Fibroblast of upper back skin (primary cell): Measurements from ENCODE around the gene LIN37.
"Not testable (repeated sequence)": the region's sequence is repeated elsewhere in the genome, so short reads cannot be mapped to it uniquely, and the experiment has no call there.

ENCODE experiments used
- DNase-seq: peaks from one replicate; pipeline ENCODE4 v3.0.0-alpha.2; 2013

The LIN37 gene

DNA sequence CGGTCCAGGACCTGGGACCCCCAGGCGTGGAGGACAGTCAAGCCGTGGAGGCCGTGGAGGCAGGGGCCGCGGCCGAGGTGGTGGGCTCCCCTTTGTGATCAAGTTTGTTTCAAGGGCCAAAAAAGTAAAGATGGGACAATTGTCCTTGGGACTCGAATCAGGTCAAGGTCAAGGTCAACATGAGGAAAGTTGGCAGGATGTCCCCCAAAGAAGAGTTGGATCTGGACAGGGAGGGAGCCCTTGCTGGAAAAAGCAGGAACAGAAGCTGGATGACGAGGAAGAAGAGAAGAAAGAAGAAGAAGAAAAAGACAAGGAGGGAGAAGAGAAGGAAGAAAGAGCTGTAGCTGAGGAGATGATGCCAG lies 28.2 kb upstream of the LIN37 start:
- no peak for DNase-seq

DNA sequence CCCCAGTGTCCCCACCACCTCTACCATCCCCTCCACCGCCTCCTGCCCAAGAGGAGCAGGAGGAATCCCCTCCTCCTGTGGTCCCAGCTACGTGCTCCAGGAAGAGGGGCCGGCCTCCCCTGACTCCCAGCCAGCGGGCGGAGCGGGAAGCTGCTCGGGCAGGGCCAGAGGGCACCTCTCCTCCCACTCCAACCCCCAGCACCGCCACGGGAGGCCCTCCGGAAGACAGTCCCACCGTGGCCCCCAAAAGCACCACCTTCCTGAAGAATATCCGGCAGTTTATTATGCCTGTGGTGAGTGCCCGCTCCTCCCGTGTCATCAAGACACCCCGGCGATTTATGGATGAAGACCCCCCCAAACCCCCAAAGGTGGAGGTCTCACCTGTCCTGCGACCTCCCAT lies 27.7 kb upstream of the LIN37 start:
- DNase-seq = no peak

DNA sequence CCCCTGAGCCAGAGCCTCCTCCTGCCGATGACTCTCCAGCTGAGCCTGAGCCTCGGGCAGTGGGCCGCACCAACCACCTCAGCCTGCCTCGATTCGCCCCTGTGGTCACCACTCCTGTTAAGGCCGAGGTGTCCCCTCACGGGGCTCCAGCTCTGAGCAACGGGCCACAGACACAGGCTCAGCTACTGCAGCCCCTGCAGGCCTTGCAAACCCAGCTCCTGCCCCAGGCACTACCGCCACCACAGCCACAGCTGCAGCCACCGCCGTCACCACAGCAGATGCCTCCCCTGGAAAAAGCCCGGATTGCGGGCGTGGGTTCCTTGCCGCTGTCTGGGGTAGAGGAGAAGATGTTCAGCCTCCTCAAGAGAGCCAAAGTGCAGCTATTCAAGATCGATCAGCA lies 27.0 kb upstream of the LIN37 start:
- no peak for DNase-seq

DNA sequence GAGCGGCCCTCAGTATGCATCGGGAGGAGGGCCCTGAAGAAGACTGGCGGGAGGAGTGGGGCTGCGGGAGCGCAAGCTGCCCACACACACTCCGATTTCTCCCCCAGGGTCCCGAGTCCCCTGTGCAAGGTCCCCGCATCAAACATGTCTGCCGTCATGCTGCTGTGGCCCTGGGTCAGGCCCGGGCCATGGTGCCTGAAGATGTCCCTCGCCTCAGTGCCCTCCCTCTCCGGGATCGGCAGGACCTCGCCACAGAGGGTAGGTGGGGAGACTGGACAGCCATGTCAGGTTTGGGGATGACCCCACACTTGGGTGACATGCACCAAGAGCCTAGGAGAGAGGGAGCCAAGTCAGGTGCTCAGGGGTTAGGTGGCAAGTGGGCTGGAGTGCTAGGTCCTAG lies 25.9 kb upstream of the LIN37 start:
- no peak for DNase-seq

DNA sequence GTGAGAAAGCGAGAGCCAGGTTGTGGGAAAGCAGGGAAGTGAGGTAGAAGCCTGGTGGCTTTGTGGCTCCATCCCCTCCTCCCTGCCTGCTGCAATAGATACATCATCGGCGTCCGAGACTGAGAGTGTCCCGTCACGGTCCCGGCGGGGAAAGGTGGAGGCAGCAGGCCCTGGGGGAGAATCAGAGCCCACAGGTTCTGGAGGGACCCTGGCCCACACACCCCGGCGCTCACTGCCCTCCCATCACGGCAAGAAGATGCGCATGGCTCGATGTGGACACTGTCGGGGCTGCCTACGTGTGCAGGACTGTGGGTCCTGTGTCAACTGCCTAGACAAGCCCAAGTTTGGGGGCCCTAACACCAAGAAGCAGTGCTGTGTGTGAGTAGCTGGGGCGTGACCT lies 25.5 kb upstream of the LIN37 start:
- DNase-seq = no peak

DNA sequence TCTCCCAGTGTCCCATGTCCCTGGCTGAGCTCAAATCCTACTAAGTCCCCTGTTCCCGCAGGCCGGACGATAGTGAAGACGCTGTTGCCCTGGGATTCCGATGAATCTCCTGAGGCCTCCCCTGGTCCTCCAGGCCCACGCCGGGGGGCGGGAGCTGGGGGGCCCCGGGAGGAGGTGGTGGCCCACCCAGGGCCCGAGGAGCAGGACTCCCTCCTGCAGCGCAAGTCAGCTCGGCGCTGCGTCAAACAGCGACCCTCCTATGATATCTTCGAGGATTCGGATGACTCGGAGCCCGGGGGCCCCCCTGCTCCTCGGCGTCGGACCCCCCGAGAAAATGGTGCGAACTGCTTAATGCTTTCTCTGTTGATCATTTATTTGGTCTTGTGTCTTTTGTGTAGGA lies 24.7 kb upstream of the LIN37 start:
- no peak for DNase-seq

DNA sequence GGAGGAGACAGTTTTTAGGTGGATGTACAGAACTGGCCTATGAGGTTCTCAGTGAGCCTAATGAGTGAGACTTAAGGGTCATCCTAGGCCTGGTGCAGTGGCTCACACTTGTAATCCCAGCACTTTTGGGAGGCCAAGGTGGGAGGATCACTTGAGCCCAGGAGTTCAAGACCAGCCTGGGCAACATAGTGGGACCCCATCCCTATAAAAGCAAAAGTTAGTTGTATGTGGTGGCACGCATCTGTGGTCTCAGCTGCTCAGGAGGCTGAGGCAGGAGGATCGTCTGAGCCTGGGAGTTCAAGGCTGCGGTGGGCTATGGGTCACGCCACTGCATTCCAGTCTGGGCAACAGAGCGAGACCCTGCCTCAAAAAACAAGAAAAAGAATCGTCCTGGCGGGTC lies 24.2 kb upstream of the LIN37 start:
- DNase-seq = not testable (repeated sequence)

DNA sequence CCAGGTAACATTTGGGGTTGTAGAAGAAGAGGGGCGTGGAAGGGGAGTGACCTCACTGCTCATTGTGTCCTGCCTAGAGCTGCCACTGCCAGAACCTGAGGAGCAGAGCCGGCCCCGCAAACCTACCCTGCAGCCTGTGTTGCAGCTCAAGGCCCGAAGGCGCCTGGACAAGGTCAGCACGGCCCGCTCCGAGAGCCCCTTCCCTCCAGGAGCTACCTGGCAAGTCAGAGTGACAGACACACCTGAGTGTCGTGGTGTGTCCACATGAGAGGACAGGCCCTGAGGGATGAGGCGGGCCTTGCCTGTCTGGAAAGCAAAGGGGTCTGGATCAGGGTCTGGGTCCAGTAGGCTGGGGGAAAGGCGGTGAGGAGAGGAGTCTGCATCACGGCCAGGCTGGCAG lies 23.8 kb upstream of the LIN37 start:
- DNase-seq = no peak

DNA sequence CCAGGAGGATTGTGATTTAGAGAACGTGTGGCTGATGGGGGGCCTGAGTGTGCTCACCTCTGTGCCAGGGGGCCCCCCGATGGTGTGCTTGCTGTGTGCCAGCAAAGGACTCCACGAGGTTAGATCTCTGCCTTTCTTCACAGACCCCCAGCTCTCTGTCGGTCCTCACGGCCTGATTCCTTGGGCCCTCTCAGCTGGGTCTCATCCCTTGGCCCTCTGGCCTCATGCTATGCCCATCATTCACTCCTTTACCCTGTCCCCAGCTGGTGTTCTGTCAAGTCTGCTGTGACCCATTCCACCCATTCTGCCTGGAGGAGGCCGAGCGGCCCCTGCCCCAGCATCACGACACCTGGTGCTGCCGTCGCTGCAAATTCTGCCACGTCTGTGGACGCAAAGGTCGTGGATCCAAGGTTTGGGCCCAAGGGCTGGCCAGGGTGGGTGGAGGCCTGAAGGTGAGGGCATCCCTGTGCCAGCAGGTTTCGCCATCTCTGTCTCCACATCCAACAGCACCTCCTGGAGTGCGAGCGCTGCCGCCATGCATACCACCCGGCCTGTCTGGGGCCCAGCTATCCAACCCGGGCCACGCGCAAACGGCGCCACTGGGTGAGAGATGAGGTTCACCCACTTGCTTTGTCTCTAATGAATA lies 23.0 kb upstream of the LIN37 start:
- DNase-seq = no peak

DNA sequence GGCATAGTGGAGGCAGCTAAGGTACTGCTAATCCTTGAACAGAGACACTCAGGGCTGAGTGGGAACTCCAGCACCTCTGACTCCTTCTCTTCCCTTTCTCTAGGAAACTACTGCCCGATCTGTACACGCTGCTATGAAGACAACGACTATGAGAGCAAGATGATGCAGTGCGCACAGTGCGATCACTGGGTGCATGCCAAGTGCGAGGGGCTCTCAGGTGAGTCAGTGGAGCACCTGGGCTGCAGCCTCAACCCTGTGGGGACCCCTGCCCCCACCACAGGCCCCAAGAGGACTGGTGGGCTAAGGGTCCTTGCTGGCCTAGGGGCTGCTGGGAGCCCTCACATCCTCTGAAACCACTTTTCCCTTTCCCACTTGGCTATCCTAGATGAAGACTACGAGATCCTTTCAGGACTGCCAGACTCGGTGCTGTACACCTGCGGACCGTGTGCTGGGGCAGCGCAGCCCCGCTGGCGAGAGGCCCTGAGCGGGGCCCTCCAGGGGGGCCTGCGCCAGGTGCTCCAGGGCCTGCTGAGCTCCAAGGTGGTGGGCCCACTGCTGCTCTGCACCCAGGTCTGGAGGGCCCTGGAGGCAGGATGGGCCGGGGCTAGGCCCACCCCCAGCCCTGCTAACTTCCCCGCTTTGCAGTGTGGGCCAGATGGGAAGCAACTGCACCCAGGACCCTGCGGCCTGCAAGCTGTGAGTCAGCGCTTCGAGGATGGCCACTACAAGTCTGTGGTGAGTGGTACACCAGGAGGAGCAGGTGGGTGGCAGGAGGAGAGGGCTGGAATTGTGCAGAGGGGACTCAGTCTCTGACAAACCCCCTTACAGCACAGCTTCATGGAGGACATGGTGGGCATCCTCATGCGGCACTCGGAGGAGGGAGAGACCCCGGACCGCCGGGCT lies 21.1 kb upstream of the LIN37 start:
- no peak for DNase-seq

DNA sequence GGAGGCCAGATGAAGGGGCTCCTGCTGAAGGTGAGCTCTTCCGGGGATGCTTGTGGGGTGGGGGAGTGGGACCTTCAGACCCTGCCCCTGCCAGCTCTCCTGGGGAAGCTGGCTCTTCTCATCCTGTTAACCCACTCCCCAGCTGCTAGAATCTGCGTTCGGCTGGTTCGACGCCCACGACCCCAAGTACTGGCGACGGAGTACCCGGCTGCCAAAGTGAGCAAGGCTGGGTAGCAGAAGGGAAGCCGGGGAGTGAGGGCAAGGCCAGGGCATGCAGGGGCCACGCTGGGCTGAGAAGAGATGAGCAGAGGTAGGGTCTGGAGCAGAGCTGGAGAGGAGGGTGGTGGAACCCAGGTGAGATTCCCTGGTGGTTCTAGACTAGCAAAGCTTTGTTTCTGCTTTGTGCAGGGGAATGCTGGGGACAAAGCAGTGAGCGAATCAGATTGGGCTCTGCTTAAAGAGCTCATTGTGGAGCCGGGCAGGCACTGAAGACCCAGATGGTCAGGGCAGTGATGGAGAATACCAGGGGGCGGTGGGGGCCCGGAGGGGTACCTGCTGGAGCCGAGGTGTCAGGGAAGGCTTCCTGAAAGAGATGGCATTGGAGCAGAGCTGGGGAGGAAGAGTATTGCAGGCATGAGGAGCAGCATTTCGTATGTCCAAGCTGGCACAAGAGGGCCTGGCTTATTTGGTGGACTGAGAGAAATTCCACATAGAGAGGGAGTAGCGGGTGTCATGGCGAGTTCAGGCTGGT lies 20.2 kb upstream of the LIN37 start:
- DNase-seq = no peak

DNA sequence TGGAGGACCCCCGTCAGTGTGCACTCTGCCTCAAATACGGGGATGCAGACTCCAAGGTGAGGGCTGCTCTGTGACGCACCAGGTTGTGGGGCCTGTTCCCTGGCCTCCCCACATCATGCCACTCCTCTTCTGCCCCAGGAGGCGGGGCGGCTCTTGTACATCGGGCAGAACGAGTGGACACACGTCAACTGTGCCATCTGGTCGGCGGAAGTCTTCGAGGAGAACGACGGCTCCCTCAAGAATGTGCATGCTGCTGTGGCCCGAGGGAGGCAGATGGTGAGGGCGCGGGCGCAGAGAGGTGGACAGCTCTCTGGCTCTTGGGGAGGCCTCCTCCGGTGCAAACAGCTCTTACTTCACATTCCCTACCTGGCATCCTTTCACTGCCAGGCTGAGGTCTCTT lies 19.4 kb upstream of the LIN37 start:
- DNase-seq = no peak

DNA sequence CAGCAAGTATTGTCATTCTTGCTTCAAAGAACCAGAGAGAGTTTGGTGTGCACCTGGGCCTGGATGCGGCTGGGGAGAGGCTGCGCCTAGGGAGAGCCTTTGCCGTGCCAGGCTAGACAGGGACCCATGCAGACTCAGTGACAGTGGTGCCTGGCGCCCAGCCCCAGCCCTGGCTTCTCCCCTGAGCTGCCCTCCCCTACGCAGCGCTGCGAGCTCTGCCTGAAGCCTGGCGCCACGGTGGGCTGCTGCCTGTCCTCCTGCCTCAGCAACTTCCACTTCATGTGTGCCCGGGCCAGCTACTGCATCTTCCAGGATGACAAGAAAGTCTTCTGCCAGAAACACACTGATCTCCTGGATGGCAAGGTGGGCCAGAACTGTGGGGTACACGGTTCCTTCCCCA lies 18.6 kb upstream of the LIN37 start:
- DNase-seq = no peak

DNA sequence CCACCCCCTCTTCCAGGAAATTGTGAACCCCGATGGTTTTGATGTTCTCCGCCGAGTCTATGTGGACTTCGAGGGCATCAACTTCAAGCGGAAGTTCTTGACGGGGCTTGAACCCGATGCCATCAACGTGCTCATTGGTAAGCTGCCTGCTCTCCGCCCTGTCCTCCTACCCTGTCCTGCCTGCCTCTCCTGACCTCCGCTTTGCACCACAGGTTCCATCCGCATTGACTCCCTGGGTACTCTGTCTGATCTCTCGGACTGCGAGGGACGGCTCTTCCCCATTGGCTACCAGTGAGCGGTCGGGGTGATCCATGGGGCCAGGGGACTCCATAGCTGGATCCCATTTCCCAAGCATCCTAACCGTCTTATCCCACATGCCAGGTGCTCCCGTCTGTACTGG lies 18.1 kb upstream of the LIN37 start:
- no peak for DNase-seq

DNA sequence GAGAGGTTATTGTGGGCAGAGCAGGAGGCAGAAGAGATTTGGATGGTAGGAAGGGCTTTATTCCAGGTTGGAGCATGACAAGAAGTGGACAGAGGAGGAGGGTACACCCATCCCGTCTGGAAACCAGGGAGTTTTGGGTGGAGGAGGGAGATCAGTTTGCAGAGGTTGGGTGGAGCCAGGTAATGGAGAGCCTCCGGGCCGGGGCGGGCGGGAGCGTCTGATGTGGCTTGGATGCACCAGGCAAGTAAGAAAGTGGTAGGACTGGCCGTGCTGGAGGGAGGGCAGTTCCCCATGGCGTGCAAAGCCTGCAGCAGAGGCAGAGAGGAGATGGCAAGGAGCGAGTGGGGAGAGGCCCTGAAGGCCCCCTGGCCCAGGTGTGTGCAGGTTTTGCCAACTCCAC lies 17.0 kb upstream of the LIN37 start:
- DNase-seq = no peak

DNA sequence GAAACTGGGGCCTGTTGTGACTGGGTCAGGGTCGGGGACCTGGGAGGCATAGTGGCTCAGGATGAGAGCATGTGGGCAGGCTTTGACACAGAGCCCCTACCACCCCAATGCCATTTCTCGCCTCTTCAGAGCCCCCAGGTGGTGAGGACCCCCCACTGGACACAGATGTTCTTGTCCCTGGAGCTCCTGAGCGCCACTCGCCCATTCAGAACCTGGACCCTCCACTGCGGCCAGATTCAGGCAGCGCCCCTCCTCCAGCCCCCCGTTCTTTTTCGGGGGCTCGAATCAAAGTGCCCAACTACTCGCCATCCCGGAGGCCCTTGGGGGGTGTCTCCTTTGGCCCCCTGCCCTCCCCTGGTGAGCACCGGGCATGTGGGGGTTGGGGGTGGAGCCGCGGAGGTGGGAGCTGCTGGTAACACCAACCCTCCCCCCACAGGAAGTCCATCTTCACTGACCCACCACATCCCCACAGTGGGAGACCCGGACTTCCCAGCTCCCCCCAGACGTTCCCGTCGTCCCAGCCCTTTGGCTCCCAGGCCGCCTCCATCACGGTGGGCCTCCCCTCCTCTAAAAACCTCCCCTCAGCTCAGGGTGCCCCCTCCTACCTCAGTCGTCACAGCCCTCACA lies 16.5 kb upstream of the LIN37 start:
- no peak for DNase-seq

DNA sequence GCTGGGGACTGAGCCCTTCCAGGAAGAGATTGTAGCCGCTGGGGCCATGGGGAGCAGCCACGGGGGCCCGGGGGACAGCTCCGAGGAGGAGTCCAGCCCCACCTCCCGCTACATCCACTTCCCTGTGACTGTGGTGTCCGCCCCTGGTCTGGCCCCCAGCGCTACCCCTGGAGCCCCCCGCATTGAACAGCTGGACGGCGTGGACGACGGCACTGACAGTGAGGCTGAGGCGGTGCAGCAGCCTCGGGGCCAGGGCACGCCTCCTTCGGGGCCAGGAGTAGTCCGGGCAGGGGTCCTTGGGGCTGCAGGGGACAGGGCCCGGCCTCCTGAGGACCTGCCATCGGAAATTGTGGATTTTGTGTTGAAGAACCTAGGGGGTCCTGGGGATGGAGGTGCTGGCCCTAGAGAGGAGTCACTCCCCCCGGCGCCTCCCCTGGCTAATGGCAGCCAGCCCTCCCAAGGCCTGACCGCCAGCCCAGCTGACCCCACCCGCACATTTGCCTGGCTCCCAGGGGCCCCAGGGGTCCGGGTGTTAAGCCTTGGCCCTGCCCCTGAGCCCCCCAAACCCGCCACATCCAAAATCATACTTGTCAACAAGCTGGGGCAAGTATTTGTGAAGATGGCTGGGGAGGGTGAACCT lies 15.7 kb upstream of the LIN37 start:
- DNase-seq = no peak

DNA sequence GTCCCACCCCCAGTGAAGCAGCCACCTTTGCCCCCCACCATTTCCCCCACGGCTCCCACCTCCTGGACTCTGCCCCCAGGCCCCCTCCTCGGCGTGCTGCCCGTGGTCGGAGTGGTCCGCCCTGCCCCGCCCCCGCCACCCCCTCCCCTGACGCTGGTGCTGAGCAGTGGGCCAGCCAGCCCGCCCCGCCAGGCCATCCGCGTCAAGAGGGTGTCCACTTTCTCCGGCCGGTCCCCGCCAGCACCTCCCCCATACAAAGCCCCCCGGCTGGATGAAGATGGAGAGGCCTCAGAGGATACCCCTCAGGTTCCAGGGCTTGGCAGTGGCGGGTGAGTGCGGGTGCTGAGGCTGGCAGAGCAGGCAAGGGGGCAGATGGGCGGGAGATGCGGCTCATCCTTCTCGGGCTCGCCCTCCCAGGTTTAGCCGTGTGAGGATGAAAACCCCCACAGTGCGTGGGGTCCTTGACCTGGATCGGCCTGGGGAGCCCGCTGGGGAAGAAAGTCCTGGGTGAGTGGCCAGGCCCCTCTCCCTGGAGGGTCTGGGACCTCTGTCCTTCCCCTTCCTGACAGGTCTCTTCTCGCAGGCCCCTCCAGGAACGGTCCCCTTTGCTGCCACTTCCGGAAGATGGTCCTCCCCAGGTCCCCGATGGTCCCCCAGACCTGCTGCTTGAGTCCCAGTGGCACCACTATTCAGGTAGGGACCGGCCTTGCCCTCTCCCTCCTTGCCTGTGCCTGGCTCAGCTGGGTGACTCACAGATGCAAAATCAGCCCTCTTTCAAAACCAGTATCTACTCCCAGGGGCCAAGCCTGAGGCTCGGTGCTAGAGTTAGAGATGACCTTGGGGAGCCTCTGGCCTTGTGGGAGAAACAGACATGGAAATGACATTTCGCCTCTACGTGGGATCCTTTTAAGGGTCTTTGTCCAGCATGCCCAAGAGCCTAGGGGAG lies 14.9 kb upstream of the LIN37 start:
- DNase-seq = no peak

DNA sequence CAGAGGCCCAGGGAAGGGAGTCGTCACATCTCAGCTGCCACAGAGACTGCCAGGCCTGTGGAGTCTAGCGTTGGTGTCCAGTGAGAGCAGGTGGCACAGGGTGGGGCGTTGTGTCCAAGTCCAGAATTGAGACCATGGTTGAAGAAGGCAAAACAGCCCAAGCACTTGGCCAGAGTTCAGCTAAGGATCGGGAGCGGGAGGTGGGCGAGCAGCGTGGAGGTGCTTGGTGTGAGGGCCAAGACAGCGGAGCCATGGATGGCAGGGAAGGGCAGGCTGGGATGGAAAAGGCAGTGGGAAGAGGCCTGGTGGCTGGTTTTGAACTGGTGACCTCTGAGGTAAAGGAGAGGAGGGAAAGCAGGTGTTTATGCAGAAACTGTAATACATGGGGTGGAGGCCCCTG lies 14.1 kb upstream of the LIN37 start:
- DNase-seq = no peak

DNA sequence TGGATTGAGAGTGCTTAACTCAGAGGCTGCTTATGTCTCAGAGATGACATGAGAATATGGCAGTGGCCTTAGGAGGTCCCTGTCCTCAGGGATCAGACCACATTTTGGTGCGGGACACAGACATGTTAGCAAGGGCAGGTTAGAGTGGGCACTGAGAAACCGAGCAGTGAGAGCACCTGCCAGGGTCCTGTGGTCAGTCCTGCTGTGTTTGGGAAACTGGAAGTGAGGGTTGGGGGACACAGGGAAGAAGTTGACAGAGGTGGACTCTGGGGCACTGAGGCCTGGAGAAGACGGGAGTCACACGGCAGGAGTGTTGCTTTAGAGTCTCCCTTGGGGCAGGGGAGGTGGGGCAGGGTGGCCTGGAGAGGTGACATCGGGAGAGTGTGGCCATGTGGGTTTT lies 13.5 kb upstream of the LIN37 start:
- no peak for DNase-seq

DNA sequence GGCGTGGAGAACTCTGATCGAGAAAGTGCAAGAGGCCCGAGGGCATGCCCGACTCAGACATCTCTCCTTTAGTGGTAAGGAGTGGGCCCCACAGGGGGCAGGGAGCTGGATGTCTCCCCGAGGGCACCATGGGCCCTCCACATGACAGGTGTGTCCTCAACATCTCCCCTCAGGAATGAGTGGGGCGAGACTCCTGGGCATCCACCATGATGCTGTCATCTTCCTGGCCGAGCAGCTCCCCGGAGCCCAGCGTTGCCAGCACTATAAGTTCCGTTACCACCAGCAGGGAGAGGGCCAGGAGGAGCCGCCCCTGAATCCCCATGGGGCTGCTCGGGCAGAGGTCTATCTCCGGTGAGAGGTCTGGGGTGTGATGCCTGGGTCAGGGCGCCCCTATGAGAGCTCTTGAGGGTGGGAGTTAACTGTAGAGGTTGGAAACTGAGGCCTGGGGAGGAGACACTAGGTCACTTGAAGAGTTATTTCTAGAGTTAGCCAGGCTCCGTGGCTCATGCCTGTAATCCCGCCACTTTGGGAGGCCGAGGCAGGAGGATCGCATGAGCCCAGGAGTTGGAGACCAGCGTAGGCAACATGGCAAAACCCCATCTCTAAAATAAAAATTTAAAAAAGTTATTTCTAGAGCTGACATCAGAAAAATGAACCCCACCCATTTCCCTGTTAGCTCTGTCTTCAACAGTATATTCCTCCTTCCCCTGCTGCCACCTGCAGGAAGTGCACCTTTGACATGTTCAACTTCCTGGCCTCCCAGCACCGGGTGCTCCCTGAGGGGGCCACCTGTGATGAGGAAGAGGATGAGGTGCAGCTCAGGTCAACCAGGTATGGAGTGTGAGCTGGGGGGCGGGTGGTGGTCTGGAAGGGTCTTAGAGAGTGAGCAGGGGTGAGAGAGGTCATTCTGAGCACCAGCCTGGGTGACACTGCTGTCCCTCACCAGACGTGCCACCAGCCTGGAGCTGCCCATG lies 11.2 kb upstream of the LIN37 start:
- no peak for DNase-seq
